OCI-LY7 (cell line): ENCODE data around the gene ARID5B. TPM values are rescaled to one million over a fixed set of nuclear protein-coding genes. Genes with fewer than 3 reads are reported as not detected.

Experiments
- BruUV-seq: library from RNA; stranded (reverse); fragments of 400-500 nt; replicated peaks from 2 replicates; lab custom pipeline; 2021; lab: Mats Ljungman, UMichigan
- CTCF ChIA-PET: fragments of 300-600 bp; sonication (Branson Sonifier 250); formaldehyde crosslinking; loops from one replicate; lab custom pipeline; 2022; ENCODE audit warnings: antibody characterized with exemption; ENCODE audit not compliant: unreplicated experiment; lab: Charles Lee
- POLR2A ChIA-PET: fragments of 300-600 bp; sonication (Branson Sonifier 250); formaldehyde crosslinking; loops from one replicate; lab custom pipeline; 2022; ENCODE audit warnings: antibody characterized with exemption; lab: Charles Lee
- DNase-seq: peaks from one replicate; pipeline ENCODE4 v3.0.0-alpha.2; 2015; ENCODE audit warnings: low spot score
- H2AFZ ChIP-seq: fragments of 200-600 bp; sonication (generic), shearing (Covaris generic); 2 replicates; pipeline ENCODE4 v1.6.1; 2014; ENCODE audit warnings: mild to moderate bottlenecking, antibody characterized with exemption, low read length, moderate library complexity
- H3K27ac ChIP-seq: fragments of 200-600 bp; sonication (generic); 2 replicates; pipeline ENCODE4 v1.5.1; 2014; ENCODE audit warnings: mixed run types, low read depth, mild to moderate bottlenecking, moderate library complexity, low read length, inconsistent platforms; ENCODE audit not compliant: poor library complexity, severe bottlenecking
- H3K36me3 ChIP-seq: fragments of 200-600 bp; sonication (generic); 2 replicates; pipeline ENCODE4 v1.6.1; 2014; ENCODE audit warnings: mild to moderate bottlenecking, antibody characterized with exemption, low read length, moderate library complexity, mixed read lengths; ENCODE audit not compliant: insufficient read depth
- H3K4me1 ChIP-seq: fragments of 200-600 bp; sonication (generic); 2 replicates; pipeline ENCODE4 v1.5.1; 2014; ENCODE audit warnings: mild to moderate bottlenecking, low read length; ENCODE audit not compliant: insufficient read depth, poor library complexity, severe bottlenecking
- H3K4me2 ChIP-seq: fragments of 200-600 bp; sonication (generic); 2 replicates; pipeline ENCODE4 v1.6.1; 2014; ENCODE audit warnings: mild to moderate bottlenecking, low read length
- H3K4me3 ChIP-seq: fragments of 200-600 bp; sonication (generic); 2 replicates; pipeline ENCODE4 v1.5.1; 2014; ENCODE audit warnings: mild to moderate bottlenecking, low read depth, low read length; ENCODE audit not compliant: poor library complexity, severe bottlenecking
- H3K79me2 ChIP-seq: fragments of 200-600 bp; sonication (generic); 2 replicates; pipeline ENCODE4 v1.6.1; 2016; ENCODE audit warnings: low read depth, mild to moderate bottlenecking, low read length, moderate library complexity, mixed read lengths; ENCODE audit not compliant: insufficient read depth
- H3K9me2 ChIP-seq: fragments of 200-600 bp; sonication (generic); 2 replicates; pipeline ENCODE4 v1.6.1; 2016; ENCODE audit warnings: mild to moderate bottlenecking, low read length, mixed read lengths; ENCODE audit not compliant: insufficient read depth
- H3K9me3 ChIP-seq: fragments of 200-600 bp; sonication (generic); 2 replicates; pipeline ENCODE4 v1.6.1; 2014; ENCODE audit warnings: mild to moderate bottlenecking, mixed run types, low read length, mixed read lengths
- H4K20me1 ChIP-seq: fragments of 200-600 bp; sonication (generic); 2 replicates; pipeline ENCODE4 v1.6.1; 2014; ENCODE audit warnings: mild to moderate bottlenecking, antibody characterized with exemption, low read length, moderate library complexity, mixed read lengths; ENCODE audit not compliant: insufficient read depth
- EZH2phosphoT487 ChIP-seq: fragments of 200-600 bp; sonication (generic); IDR thresholded peaks from 2 replicates; pipeline ENCODE4 v1.6.1; 2018; ENCODE audit warnings: low read depth, borderline replicate concordance, mild to moderate bottlenecking, mixed run types, antibody characterized with exemption, low read length, moderate library complexity, mixed read lengths
- intact Hi-C: fragments of 100-400 bp; cut with micrococcal nuclease; formaldehyde crosslinking; loops from one replicate; pipeline ENCODE4 v1.10.0; 2022; ENCODE audit not compliant: unreplicated experiment
- total RNA-seq, 2 experiments: library from RNA; depleted of rRNA in 1 of 2; stranded (reverse); fragments of >200 nt in 1 of 2; shearing (Covaris generic) in 1 of 2; gene quantifications; 2 replicates each; pipeline ENCODE4 v1.2.3, GENCODE V29; 2014 to 2022
- TF ChIP-seq, protein P1 (sequence below): fragments of 200-600 bp; sonication (generic); conservative IDR thresholded peaks from 2 replicates; pipeline ENCODE4 v1.5.1; 2014; ENCODE audit warnings: mild to moderate bottlenecking, antibody characterized with exemption, low read length, moderate library complexity, mixed read lengths

ARID5B gene
- total RNA-seq, 2 experiments from 2014 or later, result 38.0 to 56.7 TPM

DNA sequence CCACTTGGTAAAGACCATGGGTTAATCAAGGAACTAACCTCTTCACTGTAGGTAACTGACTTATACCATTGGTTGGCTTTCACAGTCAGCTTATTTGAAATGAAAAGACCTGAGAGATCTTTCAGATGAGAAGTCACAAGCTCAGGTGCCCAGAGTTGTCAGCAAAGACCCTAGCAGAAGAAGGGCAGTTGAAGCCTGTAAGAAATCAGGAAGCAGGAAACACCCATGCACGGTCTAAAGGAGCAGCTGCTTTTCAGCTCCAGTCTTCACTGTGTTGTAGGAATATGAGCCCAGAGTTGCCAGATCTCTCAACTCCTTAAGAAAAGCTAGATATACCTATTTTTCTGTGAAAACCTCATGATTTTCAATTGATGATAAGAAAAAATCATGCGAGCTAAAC is 130.0 kb downstream of the ARID5B start:
- DNase-seq, result peak; percentile 64
- Histone ChIP-seq H4K20me1 (no peaks in the 10 kb centered on the region), H3K79me2 (peaks cover 2% of the 10 kb centered on the region; the same call in 1 of the 2 replicates), H3K4me3 (no peak overlapping the region), H3K9me3 (no peaks in the 10 kb centered on the region), H3K27ac (peak overlapping the region; percentile 36), H3K36me3 (peaks cover 20% of the 10 kb centered on the region; the same call in 1 of the 2 replicates), H3K4me1 (peaks cover 32% of the 10 kb centered on the region), H2AFZ (no peak overlapping the region), H3K9me2 (no peaks in the 10 kb centered on the region), H3K4me2 (peak overlapping the region; percentile 40)
- TF ChIP-seq EZH2phosphoT487, result no peak
- TF ChIP-seq, protein P1, sequence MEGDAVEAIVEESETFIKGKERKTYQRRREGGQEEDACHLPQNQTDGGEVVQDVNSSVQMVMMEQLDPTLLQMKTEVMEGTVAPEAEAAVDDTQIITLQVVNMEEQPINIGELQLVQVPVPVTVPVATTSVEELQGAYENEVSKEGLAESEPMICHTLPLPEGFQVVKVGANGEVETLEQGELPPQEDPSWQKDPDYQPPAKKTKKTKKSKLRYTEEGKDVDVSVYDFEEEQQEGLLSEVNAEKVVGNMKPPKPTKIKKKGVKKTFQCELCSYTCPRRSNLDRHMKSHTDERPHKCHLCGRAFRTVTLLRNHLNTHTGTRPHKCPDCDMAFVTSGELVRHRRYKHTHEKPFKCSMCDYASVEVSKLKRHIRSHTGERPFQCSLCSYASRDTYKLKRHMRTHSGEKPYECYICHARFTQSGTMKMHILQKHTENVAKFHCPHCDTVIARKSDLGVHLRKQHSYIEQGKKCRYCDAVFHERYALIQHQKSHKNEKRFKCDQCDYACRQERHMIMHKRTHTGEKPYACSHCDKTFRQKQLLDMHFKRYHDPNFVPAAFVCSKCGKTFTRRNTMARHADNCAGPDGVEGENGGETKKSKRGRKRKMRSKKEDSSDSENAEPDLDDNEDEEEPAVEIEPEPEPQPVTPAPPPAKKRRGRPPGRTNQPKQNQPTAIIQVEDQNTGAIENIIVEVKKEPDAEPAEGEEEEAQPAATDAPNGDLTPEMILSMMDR, result no peak
- ChIA-PET POLR2A (interaction anchor here (0.8 to 3.5 kb wide), 9 partner anchors 9 to 136 kb away, joined by 3 to 34 read pairs (median 5); no protein-coding TSS in a partner anchor), CTCF (interaction anchor here (0.9 to 1.2 kb wide), 2 partner anchors 10 to 128 kb away, joined by 3 read pairs; no protein-coding TSS in a partner anchor)
- no TSS peak for BruUV-seq
- intact Hi-C loops, result no loop called here

DNA sequence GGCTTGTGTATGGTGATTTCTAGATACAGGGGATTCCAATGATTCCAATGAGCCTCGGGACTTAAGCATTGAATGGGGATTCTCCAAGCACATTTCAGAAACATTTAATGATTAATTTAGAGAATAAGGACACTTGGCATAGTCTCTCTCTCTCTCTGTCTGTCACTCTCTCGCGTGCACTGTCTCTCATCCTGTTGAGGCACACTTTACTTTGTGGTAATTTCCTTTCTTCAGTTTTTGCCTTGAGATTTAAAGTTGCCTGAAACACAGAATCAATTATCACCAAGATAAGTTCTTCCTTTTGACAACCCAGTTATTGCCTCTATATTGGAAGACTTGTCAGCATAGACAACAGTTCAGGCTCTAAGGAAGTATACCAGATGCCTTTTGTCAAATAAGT is 131.6 kb downstream of the ARID5B start:
- CTCF ChIA-PET, result no interaction called here
- DNase-seq, result no peak
- H3K4me3 ChIP-seq, result no peak overlapping the region
- no peak overlapping the region for H3K4me2 ChIP-seq
- POLR2A ChIA-PET, result interaction anchor here (1.1 to 11.1 kb wide), 2 partner anchors 10 to 34 kb away, joined by 4 to 139 read pairs; no protein-coding TSS in a partner anchor
- intact Hi-C loops, result no loop called here
- H4K20me1 ChIP-seq, result no peaks in the 10 kb centered on the region
- no peak overlapping the region for H2AFZ ChIP-seq
- no peaks in the 10 kb centered on the region for H3K9me3 ChIP-seq
- peaks cover 14% of the 10 kb centered on the region; the same call in 1 of the 2 replicates for H3K79me2 ChIP-seq
- H3K4me1 ChIP-seq, result peaks cover 48% of the 10 kb centered on the region
- H3K9me2 ChIP-seq, result no peaks in the 10 kb centered on the region
- no peak for TF ChIP-seq EZH2phosphoT487
- TF ChIP-seq, protein P1, result no peak
- peaks cover 20% of the 10 kb centered on the region; the same call in 1 of the 2 replicates for H3K36me3 ChIP-seq
- BruUV-seq, result no TSS peak
- peak overlapping the region; percentile 18 for H3K27ac ChIP-seq

DNA sequence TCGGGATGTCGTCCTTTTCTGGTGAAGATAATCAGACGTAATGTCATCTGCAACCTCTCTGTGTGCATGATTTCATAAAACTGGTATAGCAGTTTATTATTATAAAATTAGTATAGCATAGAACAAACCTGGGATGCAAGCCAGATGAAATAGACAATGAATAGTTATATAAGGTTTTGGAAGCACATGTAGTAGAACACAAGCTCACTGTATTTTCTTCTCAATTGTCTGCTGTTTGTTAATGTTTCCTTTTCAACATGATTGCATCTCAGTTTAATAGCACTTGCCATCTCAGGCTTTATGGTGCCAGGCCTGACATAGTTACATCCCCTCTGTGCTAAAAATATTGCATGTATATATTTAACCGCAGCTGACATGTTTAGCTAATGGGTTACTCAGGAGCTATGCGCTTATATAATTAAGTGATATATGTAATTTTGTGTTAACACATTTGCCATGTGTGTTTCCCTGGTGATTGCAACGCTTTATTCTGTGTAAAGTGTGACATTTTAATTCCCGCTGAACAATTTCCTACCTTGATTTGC is 132.7 kb downstream of the ARID5B start:
- no peak for DNase-seq
- H3K9me2 ChIP-seq, result no peaks in the 10 kb centered on the region
- CTCF ChIA-PET, result no interaction called here
- H3K79me2 ChIP-seq, result peaks cover 19% of the 10 kb centered on the region; the same call in 1 of the 2 replicates
- H3K4me2 ChIP-seq, result peak overlapping the region; percentile 5; the same call in 1 of the 2 replicates
- no peak overlapping the region for H3K27ac ChIP-seq
- no peaks in the 10 kb centered on the region for H4K20me1 ChIP-seq
- BruUV-seq, result no TSS peak
- no peak overlapping the region for H2AFZ ChIP-seq
- POLR2A ChIA-PET, result interaction anchor here (1.1 to 11.1 kb wide), 3 partner anchors 10 to 35 kb away, joined by 3 to 139 read pairs (median 4); no protein-coding TSS in a partner anchor
- TF ChIP-seq EZH2phosphoT487, result no peak
- TF ChIP-seq, protein P1, result no peak
- peaks cover 58% of the 10 kb centered on the region for H3K4me1 ChIP-seq
- H3K36me3 ChIP-seq, result peaks cover 15% of the 10 kb centered on the region; the same call in 1 of the 2 replicates
- no peak overlapping the region for H3K4me3 ChIP-seq
- intact Hi-C loops, result no loop called here
- H3K9me3 ChIP-seq, result no peaks in the 10 kb centered on the region
